ENCODE results near the gene TRMO.

GRCh38 chr9:97857606-97858392 lies 64.5 kb downstream of the TRMO start:
- TF ChIP-seq CTCF (conservative IDR thresholded peaks at IDR 0.05; ENCODE audit: low read depth in 2 of 2), result no peak
- TF ChIP-seq REST (IDR thresholded peaks at IDR 0.05; ENCODE audit: unreplicated experiment), result no peak
- peak; percentile 97 for TF ChIP-seq EZH2 (IDR thresholded peaks at IDR 0.05; ENCODE audit: low read depth, unreplicated experiment)
- TF ChIP-seq JUNB (IDR thresholded peaks at IDR 0.05; ENCODE audit: unreplicated experiment), result no peak
- peak; percentile 81 for TF ChIP-seq EZH2phosphoT487 (IDR thresholded peaks at IDR 0.05; ENCODE audit: unreplicated experiment)
- TF ChIP-seq POLR2AphosphoS5 (IDR thresholded peaks at IDR 0.05; ENCODE audit: low read depth), result no peak
- TF ChIP-seq STAT1 (IDR thresholded peaks at IDR 0.05; ENCODE audit: unreplicated experiment), result no peak

Data from GM23338 (cell line).